ENCODE results near the gene TDRD7.

Gene TDRD7, protein sequence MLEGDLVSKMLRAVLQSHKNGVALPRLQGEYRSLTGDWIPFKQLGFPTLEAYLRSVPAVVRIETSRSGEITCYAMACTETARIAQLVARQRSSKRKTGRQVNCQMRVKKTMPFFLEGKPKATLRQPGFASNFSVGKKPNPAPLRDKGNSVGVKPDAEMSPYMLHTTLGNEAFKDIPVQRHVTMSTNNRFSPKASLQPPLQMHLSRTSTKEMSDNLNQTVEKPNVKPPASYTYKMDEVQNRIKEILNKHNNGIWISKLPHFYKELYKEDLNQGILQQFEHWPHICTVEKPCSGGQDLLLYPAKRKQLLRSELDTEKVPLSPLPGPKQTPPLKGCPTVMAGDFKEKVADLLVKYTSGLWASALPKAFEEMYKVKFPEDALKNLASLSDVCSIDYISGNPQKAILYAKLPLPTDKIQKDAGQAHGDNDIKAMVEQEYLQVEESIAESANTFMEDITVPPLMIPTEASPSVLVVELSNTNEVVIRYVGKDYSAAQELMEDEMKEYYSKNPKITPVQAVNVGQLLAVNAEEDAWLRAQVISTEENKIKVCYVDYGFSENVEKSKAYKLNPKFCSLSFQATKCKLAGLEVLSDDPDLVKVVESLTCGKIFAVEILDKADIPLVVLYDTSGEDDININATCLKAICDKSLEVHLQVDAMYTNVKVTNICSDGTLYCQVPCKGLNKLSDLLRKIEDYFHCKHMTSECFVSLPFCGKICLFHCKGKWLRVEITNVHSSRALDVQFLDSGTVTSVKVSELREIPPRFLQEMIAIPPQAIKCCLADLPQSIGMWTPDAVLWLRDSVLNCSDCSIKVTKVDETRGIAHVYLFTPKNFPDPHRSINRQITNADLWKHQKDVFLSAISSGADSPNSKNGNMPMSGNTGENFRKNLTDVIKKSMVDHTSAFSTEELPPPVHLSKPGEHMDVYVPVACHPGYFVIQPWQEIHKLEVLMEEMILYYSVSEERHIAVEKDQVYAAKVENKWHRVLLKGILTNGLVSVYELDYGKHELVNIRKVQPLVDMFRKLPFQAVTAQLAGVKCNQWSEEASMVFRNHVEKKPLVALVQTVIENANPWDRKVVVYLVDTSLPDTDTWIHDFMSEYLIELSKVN

DNA sequence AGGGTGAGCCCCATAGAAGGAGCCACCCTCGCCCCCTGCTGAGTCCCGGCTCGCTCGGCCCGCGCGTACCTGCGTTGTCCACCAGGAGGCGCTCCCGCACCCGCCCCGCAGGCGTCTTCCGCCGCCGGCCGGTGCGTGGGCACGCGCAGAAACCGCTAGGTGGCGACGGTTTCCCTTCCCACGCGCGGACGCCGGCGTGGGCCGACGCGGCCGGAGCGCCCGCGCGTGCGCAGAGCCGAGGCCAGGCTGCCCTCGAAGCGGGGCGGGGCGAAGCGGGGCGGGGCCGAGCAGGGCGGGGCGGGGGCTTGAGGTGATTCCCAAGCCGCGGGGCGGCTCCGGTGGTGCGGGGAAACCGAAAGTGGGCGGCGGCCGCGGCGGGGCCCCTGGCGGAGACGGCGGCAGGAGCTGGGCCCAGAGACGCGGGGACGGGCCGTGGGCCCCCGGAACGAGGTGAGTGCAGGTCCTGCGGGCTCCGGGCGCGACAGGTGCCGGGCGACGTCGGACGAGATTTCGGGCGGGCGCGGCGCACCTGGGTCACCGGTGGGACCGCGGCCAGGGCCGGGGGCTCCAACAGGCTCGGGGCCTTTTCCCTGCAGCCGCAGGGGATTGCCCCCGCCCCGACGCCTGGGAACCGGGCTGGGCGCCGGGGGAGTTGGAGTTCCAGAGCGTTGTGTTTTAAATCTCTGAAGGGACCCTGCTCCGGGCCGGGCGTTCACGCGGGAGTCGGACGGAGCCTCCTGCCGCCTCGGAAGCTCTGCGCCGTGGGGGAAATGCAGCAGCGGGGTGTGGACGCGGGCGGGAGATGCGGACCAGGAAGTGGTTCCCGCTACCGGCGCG is at the start of gene TDRD7:
TDRD7 (plus strand) TSS at position 308 of the 837 bp plus-strand sequence. CDS start 16,370 bp downstream, outside the sequence.
- peak; percentile 72 for DNase-seq

DNA sequence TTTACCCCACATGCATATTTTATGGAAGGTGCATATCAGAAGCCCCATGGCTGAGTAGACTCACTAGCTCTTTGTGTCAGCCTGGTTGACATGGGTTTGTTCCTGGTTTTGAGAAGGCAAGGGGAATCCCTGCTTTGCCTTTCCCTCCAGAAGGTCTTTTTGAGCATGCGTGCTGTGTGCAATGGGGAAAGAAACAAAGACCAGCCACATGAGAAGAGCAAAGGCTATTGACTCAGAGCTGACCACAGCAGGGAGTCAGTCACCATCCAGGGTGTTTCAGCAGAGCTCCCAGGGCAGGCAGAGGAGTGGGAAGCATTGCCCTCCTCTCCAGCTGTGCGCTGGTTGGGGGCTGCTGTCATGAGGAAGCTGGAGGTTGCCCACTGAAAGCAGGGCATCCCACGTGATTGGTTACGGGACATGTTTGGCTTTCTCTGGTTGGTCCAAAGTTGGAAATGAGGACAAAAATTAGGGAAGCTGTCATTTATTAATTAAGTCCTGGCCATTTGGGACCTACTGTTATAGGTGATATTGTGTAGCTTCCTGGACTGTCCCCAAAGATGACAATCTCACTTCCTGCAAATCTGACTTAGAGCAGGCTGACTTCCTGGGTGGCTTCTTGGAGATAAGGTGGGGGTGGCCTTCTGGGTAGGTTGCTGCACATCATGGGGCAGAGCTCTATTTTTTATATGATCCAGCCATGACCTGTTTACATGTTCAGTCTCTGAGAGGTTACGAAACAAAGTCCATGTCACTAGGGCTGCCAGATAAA is 48.9 kb upstream of the TDRD7 start:
- no peak for DNase-seq

DNA sequence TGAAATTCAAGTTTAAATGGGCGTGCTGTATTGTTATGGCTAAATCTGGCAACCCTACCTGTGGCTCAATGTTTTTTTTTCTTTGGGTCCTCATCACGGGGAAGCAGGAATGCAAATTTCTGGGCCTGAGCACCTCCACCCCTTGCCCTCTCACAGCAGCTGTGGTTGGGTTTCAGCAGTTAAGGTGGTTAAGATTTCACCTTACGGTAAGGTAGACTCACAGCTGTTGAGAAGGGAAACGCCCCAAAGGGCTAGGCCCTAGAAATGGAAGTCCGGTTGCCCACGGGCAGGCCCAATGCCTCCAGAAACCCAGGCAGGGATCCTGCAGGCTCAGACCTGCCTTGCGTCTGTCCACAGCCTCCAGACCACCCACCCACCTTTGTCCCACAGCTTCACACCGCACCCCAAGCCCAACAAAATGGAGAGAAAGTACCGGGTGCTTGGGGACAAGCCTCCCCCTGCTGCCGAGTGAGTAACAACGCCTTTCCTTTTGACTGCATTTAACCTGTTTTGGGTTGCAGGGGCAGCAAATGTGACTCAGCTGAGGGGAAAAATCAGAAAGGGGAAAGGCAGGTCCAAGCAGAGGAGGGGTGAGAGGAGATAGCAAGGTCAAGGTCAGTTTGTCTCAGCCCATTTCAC is 48.1 kb upstream of the TDRD7 start:
- no peak for DNase-seq

DNA sequence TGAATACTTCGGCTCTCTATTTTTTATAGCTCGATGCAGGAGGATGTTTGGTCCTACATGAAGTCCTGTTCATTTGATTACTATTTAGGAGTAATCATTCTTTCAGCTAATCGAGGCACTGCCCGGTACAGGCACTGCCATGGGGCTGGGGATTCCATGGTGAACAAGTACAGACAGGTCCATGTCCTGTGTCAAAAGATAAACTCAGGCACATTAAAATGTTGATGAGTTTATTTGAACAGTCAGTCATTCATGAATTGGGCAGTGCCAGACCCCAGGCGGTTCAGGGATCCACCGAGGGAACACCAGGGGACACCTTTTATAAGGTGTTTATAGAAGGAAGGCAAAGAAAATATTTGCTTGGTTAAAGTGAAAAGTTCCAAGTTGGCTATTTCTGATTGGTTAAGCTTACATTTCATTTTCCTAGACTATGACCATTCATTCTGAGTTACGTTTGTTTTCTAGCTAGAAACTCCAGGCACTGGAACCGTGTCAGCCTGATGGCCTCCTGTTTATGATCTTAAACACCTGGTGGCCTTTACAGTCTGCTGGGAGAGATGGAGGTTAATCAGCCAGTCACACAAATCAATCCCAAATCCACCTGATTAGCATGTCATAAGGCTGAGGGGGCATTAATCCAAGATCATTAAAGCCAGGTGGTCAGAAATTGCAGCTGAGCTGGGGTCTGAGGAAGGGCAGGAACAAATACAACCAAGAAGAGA is 47.0 kb upstream of the TDRD7 start:
- no peak for DNase-seq

DNA sequence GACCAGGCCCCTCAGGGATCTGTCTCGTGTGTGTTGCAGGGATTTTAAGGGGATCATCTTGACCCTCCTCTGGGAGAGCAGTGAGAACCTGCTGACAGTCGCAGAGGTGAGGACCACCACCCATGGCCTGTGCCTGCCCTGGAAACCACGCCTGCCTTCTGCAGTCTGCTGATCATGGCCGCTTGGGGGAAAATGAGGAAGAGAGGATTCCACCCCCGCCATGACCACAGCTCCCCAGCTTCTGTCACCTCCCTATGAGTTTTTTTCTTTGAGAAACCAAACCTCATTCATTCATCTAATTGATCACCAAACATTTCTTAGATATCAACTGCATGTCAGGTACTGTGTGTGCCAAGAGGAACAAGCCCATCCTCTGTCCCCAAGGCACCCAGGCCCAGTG is 46.3 kb upstream of the TDRD7 start:
- no peak for DNase-seq

DNA sequence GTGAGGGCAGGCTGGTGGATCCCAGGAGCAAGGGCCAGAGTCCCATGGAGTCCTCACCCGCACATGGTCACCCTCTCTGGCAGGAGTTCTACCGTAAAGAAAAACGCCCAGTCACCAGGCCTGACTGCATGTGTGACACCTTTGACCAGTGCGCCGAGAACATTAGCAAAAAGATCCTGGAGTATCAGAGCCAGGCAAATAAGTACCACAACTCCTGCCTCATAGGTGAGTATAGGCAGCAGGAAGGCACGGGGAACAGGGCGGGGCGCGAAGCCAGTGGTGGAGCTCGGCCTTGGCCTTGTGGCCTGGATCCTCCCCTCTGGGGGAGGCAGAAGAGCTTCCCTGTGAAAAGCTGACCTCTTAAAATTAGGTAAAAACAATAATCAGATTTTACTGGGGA is 45.4 kb upstream of the TDRD7 start:
- DNase-seq, result no peak

DNA sequence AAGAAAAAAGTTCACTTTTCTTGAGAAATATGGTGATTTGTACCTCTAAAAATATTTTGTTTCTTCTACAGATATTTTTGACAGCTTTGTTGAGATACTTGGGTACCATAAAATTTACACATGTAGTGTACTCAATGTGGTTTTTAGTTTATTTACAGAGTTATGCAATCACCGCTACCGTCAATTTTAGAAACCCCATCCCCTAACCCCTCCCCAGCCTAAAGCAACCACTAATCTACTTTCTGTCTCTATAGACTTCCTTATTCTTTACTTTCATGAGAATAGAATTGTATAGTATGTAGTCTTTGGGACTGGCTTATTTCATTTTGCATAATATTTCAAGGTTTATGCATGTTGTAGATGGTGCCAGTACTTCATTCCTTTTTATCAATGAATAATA is 45.0 kb upstream of the TDRD7 start:
- no peak for DNase-seq

DNA sequence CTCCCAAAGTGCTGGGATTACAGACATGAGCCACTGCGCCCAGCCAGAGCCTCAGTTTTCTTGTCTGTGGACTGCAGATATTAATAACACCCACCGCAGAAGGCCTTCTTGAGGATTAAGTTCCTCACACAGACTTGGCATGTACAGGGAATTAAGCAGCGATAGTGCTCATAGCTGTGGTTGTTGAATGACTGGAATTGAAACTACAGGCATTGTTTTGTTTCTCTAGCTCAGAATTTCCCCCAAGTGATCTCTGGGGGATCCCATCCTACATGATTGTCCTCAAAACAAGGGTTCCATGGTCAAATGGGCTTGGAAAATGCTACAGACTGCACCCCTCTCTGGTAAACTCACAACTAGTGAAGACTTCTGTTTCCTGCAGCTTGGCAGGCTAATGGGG is 44.2 kb upstream of the TDRD7 start:
- no peak for DNase-seq

DNA sequence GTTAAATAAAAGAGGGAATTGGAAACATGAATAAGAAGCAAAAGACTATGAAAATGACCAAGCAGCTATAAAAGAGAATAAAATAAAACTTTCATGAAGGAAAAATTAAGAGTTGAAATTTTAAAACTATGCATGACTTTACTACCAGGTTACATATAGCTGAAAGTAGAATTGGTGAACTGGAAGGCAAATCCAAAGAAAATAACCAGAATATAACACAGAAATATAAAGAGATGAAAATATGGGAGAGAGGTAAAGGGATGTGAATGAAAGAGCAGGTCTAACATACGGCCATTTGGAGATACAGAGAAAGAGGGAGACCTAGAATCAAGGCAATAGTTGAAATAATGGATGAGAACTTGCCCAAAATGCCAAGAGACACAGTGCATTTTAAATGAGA is 42.9 kb upstream of the TDRD7 start:
- DNase-seq, result no peak

DNA sequence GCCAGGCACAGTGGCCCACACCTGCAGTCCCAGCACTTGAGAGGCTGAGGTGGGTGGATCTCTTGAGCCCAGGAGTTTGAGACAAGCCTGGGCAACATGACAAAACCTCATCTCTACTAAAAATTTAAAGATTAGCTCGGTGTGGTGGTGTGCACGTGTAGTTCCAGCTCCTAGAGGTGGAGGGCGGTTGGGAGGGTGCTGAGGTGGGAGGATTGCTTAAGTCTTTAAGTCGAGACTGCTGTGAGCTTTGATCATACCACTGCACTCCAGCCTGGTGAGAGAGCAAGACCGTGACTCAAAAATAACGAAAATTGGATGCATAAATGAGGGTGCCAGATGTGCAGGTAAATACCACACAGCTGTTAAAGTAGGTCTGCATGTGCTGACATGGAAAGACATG is 39.3 kb upstream of the TDRD7 start:
- DNase-seq, result no peak

DNA sequence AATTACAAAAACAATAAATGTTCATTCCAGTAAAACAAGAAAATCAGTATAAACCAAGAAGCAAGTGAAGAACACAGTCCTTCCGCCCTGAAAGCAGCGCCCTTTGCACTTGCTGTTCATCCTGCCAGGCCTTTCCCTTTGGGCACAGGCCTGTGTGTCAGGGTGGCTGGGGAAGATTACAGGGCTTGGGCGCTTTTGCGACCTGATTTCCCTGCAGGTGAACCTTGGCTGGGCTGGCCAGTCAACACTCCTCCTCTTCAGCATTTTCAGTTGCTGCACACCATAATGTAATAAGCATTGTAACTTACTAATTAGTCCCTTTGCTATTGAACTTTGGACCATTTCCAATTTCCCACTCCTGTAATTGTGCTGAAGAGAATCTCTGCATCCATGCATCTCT is 38.6 kb upstream of the TDRD7 start:
- DNase-seq, result no peak

DNA sequence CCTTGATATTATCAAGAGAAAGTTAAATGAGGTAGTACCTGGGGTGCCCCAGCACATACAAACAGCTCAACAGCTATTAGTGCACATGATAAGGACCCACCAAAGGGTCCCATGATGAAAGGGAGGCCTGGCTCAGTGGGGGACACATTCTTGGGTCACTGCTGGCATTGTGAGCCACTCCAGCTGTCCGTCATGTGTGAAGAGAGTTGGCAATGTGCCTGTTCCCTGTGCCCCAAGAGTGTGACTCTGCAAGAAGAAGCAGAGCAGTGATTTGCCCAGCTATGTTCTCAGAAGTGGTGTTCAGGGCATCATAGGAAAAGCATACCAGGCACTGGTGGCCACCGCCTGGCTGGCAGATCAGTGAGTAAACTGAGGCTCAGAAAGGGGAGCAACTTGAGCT is 37.1 kb upstream of the TDRD7 start:
- DNase-seq, result no peak

DNA sequence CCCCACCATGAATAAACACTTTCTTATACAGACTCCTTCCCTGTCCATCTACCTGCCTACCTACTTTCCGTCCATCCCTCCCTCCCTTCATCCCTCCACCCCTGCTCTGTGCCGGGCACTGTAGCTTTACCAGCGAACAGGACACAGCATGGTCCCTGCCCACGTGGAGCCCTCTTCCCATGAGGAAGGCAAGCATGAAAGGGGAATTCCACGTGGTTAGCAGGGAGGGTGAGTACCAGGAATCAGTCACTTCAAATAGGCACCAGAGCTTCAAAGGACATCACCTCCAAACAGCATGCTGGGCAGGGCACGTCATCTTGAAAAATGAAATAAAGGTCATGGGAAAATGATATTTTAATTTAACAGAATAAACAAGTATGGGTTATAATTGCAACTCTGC is 35.0 kb upstream of the TDRD7 start:
- no peak for DNase-seq

DNA sequence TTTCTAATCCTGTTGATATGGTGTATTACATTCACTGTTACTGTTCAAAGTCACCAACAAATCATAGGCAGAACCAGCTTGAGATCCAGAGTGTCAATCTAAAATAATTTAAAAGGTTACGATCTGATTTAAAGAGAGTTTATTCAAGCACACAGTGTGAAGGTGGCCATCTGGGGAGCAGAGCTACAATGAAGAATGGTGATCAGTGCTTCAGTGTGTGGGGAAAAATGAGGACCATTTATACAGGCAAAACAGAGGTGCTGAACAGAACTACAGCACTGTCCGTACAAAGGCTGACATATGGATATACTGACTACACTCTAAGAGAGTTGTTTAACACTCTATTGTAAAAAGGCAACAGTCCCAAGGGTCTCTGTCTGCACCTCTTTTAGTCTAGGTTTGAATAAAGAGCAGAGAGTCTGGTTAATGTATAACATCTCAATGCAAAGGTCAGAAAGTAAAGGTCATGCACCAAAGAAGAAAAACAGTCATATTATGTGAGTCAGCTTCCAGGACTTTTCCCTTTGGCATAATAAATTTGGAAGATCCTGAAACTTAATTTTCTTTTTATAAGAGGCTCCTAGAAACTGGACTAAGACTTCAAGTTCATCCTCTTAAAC is 29.7 kb upstream of the TDRD7 start:
- no peak for DNase-seq

DNA sequence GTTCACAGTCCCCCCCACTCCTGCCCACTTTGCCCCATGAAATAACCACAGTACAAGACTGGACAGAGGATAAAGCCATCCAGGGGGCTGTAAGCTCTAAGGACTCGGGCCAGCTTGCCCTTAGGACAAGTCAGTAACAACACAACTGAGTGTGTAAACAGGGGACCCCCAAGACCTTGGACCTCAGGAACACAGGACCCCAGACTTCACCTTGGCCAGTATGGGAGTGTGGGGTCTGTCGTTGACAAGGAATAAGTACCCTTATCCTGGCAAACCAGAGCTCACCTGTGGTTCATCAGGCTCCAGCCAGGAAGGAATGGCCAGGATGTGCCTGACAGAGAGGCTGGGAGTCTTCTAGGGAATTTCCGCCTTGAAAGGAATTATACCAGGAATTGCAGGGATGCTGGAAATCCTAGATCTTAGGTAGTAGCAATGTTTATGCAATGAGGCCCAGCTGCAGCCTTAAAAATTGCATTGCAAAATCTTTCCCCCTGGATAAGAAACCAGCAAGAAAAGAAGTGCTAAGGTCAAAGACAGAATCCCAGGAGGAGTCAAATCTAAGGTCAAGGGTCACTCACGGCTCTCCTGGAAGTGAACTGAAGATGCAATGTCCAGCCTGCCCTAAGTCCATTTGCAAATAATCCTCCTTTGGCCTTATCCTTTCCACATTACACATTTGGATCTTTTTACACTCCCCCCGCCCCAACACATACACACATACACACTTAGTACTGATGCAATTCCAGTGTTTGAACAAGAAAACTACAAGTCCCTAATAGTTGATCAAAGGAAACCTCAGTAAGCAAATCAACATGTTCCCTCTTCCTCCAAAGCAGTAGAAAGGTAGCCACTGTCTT is 27.3 kb upstream of the TDRD7 start:
- no peak for DNase-seq

DNA sequence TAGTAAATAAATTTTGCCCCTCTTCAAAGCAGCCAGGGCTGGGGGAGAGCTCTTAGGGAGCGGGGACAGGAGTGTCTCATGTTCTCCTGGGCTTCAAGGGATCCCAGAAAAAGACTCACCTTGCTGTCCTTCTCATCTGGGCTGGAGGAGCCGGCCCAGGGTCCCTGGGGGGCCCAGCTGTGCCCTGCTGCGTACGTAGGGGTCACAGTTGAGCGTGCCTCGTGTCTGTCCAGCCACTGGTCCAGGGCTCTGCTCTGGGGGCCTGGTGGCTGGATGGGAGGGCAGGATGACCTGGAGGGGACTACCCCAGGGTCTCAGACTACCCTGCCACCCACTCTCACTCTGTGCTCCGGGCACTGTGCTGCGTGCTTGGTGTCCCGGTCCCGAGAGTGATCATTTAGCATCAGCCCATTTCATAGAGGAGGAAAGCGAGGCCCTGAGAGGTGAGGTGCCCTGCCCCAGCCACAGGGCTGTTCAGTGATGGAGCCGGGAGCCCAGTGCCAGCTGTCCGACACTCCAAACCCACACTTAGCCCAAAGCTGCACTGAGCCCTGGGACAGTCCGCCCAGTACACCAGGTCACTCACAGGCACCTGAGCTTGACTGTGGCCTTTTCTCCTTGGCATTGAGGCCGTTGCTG is 26.2 kb upstream of the TDRD7 start:
- DNase-seq, result no peak

DNA sequence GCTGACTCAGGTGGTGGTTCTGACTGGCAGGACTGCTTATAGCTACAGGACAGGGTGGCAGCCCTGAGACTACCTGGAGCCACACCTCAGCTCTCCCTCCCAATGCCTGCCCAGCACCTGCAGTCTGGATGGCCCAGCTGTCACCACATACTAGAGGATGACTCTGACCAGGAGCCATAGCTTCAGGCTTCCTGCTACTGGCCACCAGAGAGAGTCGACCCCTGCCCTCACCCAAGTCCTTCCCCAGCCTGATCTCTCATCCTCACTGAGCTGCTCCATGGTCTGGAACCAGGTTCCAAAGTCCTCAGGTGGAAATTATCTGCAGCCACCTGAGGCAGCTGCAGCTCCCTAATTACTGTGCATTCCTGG is 25.6 kb upstream of the TDRD7 start:
- DNase-seq, result no peak

DNA sequence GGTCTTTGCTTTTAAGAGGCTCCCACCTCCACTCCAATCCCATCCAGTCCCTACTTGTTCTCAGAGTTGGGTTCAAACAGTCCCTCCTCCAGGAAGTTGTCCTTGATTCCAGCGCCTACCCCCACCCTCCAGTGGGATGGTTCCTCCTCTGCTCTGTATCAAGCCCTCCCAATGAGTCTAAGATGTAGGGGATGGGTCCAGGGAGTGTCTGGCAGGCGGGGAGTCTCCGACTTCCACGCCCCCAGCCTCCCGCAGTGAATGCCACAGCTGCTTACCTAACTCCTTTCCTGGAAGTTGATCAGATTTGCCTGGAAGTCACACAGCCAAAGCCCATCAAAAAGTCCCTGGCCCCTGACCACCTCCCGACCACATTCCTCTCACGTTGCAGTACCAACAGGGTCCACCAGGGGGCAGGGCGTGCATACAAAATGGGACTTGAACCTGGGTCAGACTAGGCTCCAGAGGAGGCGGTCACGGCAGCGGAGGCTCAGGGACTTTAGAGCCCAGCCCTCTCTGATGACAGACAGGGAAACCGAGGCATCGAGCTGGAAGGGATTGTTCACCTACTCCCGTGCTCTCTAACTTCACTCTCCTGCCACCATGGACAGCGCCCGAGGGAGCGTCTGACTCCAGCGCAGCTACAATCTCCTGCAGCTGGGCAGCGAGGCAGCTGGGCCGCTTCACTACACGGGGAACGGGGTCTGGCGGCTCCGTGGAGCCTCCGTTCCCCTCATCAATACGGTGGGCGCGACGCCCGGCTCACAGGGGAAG is 25.0 kb upstream of the TDRD7 start:
- peak; percentile 24 for DNase-seq
